Anterior cingulate cortex (tissue), 58 donors: Measurements from ENCODE around the gene RDH16.
"Not testable (repeated sequence)": the region's sequence is repeated elsewhere in the genome, so short reads cannot be mapped to it uniquely, and the experiment has no call there.

Experiments used
- DNase-seq, 58 donors: peaks; one replicate each; lab custom pipeline; 2025; lab: John Stamatoyannopoulos, UW

RDH16 gene

DNA sequence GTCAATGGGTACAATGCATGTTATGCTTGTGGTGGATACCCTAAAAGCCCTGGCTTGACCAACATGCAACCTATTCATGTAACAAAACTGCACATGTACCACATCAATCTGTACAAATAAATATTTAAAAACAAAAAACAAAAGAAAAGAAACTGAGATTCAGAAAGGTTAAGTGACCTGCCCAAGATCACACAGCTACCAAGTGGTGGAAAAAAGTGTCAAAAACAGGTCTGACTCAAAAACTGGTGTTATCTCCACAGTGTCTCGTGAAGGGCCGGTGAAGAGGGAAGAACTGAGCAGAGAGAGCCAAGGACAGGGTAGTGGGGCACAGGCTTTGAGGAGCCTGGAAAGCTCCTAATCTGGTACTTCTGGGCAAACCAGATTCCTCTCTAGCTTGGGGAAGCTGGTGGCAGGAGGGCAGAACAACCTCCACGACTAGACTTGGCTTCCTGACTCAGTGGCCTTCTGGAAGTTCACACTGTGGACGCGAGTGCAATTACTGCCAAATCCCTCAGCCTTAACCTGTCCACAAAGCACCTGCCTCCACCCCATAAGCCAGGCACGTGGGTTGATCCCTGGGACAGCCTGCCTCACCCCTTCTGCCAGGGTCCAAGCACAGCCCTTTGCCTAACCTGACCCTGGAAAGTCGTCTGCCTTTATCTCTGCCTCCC, 33.4 kb upstream of the RDH16 start:
- DNase-seq = no peak

DNA sequence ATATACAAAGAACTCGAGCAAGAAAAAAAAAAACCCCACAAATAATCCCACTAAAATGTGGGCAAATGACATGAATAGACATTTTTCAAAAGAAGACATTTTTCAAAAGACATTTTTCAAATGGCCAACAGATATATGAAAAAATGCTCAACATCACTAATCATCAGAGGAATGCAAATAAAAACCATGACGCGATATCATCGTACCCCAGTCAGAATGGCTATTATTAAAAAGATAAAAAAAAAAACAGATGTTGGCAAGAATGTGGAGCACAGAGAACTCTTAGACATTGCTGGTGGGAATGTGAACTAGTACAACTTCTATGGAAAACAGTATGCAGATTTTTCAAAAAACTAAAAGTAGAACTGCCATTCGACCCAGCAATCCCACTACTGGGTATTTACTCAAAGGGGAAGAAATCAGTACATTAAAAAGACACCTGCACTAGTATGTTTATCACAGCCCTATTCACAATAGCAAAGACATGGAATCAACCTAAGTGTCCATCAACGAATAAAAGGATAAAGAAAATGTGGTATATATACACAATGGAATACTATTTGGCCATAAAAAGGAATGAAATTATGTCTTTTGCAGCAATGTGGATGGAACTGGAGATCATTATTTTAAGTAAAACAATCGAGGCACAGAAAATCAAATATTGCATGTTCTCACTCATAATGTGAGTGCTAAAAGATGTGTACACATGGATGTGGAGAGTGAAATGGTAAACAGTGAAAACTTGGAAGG, 32.6 kb upstream of the RDH16 start:
- no peak for DNase-seq

DNA sequence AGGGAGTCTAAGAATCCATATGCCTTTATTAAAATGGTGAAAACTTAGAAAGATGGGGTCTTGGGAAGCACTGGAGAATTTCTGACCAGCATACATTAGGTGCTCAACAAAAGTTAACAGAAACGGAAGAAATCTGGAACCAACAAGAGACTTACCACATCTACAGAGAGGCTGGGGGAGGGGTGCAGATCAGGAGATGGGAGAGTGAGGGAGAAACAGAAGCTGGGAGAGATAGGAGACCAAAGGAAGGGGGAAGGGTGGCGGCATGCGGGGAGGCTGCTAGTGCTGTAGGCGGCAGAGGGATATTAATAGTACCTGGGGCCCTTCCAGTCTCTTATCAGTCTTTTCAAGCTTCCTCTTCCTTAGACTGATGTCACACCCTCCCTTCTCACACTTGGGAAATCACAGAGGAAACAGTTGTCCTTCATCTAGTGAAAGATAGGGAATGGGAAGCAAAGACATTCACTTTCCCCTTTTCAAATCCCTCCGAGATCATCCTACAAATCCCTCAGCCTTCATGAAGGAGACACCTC, 30.9 kb upstream of the RDH16 start:
- peak in 7 of 58 donors; percentile 4 to 15 (median 10) for DNase-seq

DNA sequence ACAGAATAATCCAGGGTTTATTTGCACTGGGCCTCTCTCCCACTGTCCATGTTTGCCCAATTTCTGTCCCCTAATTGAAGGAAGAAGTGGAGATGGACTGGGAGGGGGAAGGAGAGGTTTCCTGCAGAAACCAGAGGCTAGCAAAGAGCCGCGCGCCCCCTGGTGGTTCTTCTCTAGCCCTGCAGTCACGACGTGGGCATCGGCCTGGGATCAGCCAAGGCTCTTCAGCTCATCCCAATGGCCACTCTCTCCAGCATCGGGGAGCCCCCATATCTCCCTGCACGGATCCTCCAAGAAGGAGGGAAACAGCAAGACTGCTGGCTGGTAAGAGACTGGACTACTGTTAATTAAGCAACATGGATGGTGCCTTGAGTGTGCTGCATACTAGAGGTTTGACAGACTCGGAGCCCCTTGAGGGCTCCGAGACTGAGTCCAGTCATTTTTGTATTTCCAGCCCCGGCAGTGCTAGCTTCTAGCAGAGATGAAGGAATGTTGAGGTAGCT, 30.2 kb upstream of the RDH16 start:
- DNase-seq = peak in 56 of 58 donors; percentile 26 to 86 (median 65)

DNA sequence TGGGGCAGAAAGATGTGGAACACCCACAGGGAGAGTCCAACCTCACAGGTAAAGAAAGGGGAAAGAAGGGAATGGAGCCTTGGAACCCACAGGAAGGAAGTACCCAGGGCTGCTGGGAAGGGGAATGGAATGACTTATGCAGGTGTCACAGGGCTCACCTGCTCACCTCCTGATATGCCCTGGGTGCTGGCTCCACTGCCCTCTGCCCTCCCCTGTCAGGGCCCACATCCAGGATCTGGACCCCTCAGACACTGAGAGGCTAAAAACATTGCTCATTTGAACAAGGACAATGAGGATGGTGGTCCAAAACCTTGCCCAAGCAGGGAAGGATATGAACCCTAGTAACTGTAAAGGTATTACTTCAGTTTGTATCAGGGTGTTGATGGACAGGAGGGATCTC, 29.6 kb upstream of the RDH16 start:
- DNase-seq = no peak

DNA sequence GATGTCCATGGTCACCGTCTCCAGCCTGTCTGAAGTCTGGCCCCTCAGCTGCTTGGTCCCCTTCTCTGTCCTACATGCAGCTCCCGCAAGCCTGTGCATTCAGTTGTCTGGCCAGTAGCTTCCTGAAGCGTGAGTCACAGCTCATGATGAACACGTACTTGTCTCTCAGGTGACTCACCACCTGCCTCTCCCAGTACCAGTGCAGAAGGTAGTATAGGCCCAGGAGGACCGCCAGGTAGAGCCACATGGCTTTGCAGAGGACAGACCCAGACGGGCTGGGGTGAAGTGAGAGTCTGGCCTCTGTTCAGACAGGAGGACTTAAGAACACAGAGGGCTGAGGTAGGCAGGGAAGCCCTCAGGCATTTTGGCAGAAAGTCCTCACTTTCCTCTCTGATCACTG, 28.3 kb upstream of the RDH16 start:
- not testable (repeated sequence) for DNase-seq

DNA sequence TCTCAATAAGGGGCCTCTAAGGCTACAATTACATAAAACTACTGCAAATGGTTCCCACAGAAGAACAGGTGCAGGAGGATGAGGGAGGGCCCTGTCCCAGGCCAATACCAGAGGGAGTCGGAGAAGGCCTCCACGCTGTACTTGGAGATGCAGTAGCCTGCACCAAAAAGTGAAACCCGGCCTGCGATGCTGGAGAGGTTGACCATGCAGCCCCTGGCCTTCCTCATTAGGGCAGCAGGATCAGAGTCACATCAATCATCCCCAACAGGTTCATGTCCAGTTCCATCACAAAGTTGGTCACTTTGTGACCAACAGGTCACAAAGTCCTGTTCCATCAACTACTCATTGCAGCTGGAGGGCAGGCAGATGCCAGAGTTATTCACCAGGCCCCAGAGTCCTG, 26.0 kb upstream of the RDH16 start:
- DNase-seq = no peak

DNA sequence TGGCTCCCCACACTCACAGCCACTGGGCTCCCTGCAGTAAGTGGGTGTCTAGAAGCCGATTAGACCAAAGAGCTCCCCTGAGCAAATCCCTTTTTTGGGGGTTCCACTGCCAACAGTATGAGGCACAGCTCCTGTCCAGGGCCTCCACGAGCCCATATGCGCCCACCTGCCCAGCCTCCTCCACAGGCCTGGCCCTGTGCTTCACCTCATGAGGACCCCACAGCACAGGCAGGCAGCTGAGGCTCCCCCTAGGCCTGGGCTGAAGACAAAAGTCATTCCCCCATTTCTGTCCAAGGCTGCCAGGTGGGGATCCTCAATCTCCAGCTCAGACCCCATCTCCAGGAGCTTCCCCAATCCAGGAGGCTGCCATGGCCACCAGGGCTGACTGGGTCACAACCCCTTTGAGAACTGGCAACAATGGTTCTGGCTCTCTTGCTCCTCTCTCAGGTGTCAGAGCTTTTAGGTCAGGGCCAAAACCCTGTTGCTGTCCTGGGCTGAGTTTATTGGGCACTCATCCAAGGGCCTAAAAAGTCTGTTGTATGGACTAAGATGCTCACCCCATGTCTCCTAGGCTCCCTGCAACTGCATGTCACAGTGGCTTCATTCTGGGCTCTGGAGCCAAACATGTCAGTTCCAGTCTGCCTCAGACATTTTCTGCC, 25.3 kb upstream of the RDH16 start:
- not testable (repeated sequence) for DNase-seq

DNA sequence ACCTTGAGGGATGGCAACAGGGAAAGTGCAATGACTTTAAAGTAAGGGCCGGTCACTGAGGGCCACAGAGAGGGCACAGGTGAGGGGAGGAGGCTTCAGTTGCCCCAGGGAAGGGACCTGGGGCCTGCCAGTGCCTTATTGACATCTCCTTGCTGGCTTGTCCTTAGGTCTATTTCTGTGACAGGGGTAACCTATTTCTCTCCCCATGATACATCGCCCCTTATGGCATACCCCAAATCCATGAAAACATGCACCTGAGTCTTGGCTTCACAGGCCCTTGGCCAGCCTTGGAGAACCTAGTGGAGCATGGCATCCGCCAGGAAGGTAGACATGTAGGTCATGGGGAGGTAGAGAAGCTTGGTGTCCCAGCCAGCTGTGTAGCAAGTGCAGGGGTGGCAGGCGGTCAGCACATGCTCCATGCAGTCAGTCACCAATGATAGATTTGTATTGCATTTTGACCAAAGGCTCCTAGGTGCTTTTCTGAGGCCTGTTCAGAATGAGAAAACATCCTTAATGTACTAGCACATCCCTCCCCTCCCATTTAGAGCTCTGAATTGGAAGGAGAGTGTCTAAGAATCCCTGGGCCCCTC, 23.6 kb upstream of the RDH16 start:
- DNase-seq = no peak

DNA sequence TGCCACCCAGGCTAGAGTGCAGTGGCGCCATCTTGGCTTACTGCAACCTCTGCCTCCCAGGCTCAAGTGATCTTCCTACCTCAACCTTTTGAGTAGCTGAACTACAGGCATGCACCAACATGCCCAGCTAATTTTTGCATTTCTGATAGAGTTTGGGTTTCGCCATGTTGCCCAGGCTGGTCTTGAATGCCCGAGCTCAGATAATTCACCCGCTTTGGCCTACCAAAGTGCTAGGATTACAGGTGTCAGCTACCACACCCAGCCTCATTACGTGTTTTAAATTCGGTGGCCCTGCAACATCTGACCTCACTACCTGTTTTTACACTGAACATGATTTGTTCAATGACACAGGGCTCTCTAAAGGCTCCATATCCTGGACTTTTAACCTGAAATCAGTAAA, 22.9 kb upstream of the RDH16 start:
- no peak for DNase-seq

DNA sequence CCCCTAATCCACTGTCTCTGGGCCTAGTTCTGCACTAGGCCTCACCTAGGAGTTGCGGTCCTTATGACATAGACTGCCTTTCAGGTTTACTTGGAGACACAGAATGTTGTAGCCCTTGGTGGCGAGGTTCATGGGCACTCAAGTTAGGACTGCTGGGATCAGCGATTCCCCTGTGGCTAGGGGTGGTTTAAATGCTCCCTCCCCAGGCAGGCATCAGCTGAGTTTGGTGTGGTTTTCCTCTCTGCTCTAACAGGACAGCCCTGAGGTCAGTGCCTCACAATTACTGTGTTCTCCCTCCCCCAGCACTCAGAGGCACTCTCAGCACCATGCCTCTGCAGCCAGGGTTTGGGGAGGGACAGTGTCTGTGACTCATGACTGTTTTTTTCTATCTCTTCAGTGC, 22.2 kb upstream of the RDH16 start:
- DNase-seq = no peak

DNA sequence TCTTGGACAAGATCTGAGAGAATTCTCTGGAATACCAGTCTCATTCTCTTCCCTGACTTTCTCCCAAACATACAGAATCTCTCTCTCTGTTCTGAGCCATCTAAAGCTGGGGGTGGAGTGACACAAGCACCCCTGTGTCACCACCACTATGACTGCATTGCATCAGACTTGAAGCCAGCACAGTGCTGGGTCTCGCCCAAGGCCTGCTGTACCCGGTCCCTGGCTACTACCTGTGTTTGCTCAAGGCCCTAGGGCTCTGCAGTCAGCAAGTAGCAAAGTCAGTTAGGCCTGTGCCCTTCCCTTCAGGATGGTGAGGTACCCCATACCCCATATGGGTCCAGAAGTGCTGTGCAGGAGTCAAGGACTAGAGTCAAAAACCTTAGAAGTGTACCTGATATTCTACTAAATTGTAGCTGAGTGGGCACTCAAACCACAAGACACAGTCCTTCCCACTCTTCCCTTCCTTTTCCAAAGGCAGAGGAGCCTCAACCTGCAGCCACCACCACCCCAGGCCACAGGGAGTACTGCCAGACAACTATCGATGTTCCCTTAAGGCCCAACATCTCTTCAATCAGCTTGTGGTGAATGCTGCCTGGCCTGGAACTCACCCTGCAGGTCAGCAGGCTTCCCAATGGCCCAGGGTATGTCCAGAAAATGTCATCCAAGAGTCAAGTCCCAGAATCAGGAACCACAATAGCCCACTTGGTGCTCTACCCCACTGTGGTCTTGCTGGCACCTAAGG, 21.2 kb upstream of the RDH16 start:
- no peak for DNase-seq

DNA sequence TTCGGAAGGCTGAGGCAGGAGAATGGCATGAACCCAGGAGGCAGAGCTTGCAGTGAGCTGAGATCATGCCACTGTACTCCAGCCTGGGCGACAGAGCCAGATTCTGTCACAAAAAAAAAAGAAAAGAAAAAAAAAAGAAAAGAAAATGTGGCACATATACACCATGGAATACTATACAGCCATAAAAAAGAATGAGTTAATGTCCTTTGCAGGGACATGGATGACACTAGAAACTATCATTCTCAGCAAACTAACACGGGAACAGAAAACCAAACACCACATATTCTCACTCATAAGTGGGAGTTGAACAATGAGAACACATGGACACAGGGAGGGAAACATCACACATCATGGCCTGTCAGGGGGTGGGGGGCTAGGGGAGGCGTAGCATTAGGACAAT, 20.0 kb upstream of the RDH16 start:
- not testable (repeated sequence) for DNase-seq

DNA sequence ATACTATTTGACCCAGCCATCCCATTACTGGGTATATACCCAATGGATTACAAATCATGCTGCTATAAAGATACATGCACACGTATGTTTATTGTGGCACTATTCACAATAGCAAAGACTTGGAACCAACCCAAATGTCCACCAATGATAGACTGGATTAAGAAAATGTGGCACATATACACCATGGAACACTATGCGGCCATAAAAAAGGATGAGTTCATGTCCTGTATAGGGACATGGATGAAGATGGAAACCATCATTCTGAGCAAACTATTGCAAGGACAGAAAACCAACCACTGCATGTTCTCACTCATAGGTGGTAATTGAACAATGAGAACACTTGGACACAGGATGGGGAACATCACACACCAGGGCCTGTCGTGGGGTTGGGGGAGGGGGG, 16.8 kb upstream of the RDH16 start:
- not testable (repeated sequence) for DNase-seq

DNA sequence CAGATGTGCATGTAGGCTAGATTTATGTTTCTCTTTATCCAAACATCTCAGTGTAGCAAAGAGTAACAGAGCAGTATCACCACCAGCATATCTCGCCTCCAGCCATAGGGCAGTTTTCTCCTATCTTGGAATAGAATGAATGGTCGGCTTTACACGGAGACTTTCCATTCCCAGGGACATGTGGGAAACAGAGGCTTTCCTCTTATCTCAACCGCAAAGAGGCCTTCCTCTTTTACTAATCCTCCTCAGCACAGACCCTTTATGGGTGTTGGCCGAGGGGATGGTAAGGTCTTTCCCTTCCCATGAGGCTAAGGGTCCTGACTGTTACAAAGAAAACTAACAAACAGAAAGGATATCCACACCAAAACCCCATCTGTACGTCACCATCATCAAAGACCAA, 11.5 kb upstream of the RDH16 start:
- not testable (repeated sequence) for DNase-seq

DNA sequence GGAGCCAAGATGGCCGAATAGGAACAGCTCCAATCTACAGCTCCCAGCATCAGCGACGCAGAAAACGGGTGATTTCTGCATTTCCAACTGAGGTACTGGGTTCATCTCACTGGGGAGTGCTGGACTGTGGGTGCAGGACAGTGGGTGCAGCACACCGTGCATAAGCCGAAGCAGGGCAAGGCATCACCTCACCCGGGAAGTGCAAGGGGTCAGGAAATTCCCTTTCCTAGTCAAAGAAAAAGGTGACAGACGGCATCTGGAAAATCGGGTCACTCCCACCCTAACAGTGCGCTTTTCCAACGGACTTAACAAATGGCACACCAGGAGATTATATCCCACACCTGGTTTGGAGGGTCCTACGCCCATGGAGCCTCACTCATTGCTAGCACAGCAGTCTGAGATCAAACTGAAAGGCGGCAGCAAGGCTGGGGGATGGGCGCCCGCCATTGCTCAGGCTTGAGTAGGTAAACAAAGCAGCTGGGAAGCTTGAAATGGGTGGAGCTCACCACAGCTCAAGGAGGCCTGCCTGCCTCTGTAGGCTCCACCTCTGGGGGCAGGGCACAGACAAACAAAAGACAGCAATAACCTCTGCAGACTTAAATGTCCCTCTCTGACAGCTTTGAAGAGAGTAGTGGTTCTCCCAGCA, 8.7 kb upstream of the RDH16 start:
- not testable (repeated sequence) for DNase-seq

DNA sequence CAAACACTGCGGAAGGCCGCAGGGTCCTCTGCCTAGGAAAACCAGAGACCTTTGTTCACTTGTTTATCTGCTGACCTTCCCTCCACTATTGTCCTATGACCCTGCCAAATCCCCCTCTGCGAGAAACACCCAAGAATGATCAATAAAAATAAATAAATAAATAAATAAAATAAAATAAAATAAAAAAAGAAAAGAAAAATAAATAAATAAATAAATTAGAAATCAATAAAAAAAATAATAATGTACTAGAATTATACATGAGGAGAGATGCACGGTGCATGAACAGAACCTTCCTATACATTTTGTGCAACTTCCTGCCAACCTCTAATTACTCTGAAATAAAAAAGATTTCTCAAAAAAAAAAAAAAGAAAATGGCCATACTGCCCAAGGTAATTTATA, 7.7 kb upstream of the RDH16 start:
- DNase-seq = not testable (repeated sequence)

DNA sequence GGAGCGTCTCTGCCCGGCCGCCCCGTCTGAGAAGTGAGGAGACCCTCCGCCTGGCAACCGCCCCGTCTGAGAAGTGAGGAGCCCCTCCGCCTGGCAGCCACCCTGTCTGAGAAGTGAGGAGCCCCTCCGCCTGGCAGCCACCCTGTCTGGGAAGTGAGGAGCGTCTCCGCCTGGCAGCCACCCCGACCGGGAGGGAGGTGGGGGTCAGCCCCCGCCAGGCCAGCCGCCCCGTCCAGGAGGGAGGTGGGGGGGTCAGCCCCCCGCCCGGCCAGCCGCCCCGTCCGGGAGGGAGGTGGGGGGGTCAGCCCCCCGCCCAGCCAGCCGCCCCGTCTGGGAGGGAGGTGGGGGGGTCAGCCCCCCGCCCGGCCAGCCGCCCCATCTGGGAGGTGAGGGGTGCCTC, 6.1 kb upstream of the RDH16 start:
- DNase-seq = not testable (repeated sequence)

DNA sequence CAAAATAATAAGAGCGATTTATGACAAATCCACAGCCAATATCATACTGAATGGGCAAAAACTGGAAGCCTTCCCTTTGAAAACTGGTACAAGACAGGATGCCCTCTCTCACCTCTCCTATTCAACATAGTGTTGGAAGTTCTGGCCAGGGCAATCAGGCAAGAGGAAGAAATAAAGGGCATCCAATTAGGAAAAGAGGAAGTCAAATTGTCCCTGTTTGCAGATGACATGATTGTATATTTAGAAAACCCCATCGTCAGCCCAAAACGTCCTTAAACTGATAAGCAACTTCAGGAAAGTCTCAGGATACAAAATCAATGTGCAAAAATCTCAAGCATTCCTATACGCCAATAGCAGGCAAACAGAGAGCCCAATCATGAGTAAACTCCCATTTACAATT, 4.8 kb upstream of the RDH16 start:
- not testable (repeated sequence) for DNase-seq

DNA sequence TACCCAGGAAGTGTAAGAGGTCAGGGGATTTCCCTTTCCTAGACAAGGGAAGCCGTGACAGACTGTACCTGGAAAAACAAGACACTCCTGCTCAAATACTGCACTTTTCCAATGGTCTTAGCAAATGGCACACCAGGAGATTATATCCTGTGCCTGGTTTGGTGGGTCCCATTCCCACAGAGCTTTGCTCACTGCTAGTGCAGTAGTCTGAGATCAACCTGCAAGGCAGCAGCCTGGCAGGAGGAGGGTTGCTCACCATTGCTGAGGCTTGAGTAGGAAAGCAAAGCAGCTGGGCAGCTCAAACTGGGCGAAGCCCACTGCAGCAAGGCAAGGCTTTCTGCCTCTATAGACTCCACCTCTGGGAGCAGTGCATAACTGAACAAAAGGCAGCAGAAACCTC, 1.0 kb upstream of the RDH16 start:
- no peak for DNase-seq
